ENCODE measurements around the gene SPTB.

SPTB gene

DNA sequence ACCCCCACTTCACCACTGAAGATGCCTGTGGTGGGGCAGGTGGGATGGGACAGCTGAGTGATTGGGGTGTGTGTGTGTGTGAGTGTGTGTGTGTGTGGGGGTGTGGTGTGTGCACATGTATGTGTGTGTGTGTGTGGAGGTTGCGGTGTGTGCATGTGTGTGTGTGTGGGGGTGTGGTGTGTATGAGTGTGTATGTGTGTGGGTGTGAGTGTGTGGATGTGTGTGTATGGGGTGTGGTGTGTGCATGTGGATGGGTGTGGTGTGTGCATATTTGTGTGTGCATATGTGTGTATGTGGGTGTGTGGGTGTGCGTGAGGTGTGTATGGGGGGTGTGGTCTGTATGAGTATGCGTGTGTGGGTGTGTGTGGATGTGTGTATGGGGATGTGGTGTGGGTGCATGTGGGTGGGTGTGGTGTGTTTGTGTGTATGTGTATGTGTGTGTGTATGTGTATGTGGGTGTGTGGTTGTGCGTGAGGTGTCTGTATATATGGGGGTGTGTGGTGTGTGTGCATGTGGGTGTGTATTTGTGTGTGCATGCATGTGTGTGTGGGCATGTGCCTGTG, 113.9 kb downstream of the SPTB start:
- DNase-seq (ENCODE audit: low read depth) = no peak

DNA sequence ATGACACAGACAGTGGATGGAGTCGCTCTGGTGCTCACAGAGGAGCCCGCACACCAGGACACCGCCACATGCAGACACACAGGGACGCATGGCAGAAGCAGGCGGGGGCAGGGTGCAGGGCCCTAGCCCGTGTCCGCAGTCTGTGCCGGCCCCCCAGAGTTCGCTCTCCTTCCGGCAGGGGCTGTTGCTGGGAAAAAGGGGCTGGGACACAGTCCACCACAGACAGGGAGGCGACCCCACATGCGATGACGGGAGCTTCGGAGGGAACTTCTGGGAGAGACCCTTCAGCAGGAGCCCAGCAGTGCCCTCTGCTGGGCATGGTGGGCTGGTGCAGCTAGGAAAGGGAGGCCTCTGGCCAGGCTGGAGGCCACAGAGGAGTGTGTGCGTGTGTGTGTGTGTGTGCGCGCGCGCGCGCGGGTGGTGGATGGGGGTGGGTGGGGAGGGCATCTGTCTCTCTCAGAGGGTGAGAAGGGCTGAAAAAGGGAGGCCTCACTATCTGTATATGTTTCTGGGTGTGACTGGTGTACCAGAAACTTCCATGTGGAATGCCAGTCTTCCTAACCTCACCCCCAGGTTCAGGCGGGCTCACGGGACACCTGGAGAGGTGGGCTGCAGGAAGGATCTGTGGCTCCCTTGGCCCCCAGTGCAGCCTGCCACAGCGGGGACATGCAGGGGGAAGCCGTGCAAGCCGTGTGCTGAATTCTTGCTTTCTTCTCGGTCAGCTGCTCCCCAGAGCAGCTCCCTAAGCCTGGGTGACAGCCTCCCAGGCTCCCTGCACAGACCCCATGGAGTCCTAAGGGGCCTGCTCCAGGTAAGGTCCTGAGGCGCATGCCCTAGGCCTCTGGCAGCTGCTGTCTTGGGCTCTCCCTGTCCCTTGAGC, 114.8 kb downstream of the SPTB start:
- DNase-seq (ENCODE audit: low read depth) = peak; percentile 29

DNA sequence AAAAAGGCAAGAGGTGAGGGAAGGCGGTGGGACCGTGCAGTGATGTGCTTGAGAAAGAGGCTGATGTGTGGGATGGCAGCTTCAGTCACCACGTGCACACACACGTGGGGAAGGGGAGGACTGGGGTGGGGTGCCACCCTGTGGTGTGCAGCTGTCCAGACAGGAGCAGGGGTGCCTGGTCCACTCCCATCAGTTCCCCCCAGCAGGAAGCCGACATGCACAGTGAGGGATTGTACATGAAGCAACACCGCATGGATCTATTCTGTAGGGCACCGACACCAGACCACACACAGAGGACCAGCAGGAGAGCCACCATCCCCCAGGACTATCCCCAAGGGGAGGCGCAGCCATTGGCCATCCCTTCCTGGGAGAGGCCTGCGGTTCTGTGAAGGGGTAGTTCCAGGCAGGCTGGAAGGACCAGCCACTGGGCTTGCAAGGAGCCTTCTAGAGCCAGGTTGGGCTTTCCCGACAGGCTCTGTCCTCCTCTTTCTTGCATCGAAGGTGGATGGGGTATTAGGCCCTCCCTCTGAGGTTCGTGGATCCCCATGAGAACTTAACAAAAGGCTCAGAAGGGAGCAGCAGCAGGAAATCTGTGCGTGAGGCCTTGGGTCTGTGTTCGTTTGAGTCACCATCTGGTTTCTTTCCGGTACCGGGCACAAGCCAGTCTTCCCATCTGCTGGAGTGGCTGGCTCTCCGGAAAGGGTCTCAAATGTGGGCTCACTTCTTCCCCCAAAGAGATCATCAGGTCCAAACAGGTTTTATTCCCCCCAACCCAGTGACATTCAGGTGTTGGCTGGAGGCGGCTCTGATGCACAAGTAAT, 115.7 kb downstream of the SPTB start:
- no peak for DNase-seq (ENCODE audit: low read depth)

DNA sequence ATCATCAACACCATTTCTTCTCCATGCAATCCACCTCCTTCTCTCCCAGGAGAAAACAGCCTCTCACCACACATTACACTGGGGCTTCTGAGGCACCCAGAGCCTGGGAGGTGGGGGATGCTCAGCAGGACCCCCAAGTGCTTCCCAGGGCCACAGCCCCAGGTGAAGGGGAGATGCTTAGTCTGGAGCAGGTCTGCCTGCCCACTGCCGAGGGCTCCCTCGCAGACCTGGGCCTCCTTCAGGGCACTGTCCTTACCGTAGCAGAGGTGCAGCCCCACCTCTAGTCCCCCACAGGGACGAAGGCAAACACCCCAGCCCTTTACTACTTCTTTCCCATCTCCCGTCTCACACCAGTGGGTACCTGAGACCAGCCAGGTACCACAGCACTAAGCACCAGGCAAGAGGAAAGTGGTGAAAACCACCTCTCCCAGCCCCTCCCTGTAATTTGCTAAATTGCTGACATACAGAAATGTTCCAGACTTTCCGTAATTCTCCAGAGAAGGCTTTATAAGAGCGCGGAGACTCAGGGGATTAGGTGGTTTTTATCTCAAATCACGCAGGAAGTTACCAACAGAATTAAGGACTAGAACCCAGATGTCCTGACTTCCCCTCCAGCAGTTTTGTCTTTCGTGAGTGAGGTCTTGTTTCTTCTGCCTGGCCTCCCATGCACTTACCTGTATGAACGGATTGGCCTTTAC, 116.5 kb downstream of the SPTB start:
- DNase-seq (ENCODE audit: low read depth) = no peak

DNA sequence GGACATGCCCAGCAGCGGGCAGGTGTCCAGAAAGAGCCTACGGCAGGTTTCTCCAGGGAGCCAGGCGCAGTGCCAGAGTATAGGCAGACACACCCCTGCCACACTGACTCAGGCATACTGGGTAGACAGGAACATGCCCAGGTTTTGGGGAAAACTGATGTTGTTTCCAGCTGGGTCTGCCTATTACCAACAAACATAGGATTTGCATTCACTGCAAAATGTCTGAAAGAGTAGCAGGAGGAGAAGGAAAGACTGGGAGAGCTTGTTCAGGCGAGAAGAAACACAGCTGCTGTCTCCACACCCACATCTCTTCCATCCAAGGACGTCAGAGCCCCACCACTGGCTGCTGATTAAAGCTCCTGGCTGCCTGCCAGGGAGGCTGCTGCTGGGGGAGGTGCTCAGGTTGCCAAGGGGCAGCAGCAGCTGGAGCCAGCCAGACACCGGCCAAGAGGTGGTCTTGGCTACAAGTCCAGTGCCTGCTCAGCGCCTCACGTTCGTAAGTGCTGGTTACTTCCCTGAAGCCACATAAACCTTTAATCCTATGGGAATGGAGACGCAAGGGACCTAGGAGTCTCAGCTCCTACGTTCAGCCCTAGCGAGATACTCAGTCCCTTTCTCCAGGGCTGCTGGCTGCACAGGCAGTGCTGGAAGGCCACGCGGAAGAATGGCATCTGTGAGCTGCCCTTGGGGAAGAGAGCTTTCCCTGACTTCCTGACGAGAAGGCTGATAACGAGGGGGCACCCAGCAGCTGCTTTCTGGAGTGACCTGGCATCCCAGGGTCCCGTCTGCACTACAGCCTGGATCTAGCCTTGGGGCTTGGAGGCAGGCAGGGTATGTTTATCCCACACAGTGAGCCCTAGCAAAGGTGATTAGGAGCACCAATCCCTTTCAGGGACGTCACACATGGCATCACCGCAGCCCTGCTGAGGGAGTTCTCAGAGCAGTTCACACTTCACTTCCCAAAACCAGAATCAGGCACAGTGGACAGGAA, 117.4 kb downstream of the SPTB start:
- DNase-seq (ENCODE audit: low read depth) = peak; percentile 11

DNA sequence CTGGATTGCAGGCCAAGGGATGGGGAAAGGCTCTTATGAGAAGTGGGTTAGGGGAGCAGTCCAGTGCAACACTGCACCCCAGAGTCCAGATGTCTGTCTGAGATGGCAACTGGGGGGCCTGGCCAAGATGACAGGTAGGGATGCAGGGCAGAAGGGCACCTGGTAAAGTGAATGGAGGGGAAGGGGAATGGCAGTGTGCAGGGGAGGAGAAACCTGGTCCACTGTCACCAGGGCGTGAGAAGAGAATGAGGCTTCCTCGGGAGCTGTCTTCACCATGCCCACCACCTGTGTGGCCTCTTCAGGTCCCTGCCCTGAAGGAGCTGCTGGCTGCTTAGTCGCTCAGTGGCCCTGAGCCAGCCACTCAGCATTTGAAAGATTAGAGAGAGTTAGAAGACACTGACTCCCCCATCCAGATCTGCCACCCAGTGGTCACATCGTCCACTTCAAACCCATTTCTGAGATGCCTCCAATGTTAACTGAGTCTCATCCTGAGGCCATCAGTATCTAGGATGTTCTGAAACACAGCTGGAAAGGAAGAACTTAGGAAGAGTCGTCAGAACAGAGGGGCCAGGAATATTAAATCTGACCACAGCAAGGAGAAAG, 118.2 kb downstream of the SPTB start:
- no peak for DNase-seq (ENCODE audit: low read depth)

DNA sequence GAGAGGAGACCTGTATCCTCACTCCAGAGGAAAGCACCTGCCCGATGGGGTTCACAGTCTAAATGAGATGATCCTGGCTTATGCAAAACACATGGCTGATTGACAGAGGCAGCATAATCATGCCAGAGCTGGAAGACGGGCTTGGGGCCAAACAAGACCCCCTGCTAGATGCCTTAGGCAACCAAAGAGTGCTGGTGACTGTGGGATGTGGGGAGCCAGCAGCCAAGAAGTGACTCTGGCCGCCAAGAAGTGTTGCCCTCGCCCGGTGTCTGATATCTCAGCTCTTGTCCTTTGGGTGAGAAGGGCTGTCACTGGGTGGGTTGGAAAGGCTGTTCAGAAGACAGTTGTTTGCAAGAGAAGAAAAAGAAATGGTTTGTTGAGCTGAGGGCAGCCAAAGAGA, 118.8 kb downstream of the SPTB start:
- DNase-seq (ENCODE audit: low read depth) = no peak

DNA sequence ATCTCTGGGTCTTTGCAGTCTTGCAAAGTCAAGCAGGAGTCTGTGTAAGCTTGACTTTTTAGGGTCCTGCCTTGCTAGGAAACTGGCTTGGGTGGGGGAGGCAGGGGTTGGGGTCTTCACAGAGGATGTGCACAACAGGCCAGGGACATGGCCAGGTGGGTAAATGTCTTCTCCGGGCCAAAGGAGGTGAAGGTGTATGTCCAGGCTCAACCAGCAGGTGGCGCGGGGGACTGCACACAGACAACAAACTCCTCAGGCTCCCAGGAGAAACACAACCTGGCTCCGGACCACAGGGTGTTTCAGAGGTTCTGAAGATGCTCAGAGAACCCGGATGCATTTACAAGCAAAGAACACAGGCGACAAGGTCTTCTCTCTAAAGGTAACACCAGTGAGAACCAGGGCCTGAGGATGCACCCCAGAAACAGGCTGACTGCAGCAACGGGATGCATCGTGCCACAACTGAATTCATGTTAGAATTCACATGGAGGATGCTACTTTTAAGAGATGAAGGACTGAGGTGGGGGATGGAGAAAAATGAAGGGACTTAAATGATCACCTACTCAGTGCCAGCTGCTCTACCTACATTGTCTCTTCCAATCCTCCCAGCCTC, 119.5 kb downstream of the SPTB start:
- DNase-seq (ENCODE audit: low read depth) = peak; percentile 17

DNA sequence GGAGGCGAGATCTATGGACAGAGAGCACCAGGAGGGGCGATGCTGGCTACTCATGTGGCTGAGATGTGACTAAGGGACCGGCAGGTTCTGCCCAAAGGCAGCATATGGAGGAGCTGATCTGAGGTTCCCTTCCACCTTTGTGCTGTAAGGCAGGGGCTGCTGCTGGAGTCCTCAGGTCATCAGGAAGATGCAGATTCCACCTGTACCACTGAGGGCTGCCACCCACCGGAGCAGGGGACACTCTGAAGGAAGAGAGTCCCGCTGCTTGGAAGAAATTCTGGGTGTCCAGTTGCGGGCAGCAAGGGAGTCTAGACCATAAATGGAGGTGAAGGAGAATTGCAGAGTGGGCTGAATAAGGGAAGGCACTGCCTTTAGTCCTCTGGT, 120.2 kb downstream of the SPTB start:
- no peak for DNase-seq (ENCODE audit: low read depth)

DNA sequence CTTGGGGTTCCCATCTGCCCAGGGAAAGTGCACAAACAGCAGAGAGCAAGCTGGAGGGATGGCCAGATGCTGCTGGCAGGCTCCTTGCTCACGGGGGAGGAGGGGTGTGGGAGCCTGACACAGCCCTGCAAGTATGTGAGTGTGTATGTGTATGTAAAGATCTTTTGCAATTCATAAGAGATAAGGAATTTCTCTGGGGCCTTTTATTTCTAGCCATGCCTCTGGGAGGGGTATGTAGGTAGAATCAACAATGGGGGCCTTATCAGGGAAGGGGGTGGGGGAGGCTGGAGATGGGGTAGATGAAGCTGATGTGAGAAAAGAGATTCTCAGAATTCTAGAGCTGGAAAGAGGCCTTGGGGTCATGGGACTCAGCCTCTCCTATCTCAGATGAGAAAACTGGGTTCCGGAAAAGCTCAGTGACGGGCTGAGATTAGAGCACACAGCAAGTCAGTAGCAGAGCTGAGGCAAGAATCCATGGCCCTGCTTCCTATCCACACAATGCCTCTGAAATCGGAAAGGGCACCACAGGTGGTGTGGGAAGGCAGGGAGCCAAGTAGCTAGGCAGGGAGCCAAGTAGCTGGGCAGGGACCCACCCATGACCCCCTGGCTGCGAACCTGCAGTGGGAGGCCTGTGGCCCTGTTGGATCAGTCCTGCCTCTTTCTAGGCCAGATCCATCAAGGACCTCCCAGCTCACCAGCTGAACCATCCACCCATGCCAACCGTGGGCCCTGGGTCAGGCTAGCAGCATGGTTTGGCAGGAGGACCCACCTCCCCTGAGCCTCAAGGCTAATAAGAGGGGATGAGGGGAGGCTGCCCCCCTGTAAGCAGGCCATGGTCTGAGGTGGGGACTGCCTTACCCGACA, 120.8 kb downstream of the SPTB start:
- no peak for DNase-seq (ENCODE audit: low read depth)

DNA sequence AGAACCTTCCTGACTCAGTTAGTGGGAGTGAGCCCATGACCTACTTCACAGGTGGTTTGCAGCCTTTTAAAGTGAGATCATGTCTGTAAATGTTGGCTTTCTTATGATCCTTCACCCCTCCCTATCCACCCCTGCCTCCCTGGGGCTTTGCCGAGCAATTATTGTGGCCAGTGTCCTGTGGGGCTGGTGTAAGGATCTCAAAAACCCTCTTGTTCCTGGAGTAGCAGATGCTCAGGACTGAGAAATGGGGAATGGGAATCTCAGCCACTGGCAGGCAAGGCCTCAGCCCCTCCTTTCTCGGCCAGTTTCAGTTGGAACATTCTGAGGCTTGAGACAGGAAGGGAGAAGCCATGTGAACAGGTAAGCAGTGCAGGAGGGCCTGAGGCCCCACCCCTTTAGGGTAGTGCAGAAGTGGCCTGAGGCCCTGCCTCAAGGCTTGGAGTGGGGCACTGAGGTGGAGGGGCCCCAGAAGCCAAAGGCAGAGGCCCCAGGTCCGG, 121.6 kb downstream of the SPTB start:
- DNase-seq (ENCODE audit: low read depth) = no peak

DNA sequence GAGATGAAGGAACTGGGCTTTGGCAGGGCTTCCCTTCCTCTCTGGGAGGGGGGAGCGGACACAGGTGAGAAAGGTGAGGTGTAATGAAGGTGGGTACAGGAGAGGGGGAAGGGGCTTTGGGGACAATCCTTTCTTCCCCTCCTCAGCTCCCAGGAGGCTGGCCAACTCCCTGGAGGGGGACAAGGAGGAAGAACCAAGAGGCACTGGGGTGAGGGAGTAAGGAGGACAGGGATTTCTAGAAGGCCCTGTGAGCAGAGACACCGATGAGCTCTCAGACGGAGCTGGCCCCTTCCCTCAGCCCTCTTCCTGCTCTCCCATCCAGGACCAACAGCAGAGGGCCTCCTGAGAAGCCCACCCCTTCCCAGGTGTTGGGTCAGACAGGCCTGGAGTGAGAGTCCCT, 122.1 kb downstream of the SPTB start:
- DNase-seq (ENCODE audit: low read depth) = no peak

DNA sequence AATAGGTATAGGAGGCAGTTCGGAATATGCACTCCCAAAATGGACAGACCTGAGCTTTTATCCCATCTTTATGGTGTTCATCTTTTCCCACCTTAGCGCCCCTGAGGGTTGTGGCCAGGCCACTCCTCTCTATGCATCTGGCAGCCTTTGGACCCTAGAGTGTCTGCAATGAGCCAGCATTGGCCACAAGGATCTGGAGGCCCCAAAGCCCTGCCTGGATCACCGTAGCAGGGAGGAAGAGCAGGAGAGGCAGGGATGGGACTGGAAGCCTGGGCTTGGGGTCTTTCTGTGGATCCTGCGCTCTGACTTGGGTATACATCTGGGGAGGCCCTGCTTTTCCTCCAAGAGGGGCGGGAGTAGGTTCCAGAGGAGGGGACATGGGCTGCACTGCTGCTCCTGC, 123.0 kb downstream of the SPTB start:
- no peak for DNase-seq (ENCODE audit: low read depth)

DNA sequence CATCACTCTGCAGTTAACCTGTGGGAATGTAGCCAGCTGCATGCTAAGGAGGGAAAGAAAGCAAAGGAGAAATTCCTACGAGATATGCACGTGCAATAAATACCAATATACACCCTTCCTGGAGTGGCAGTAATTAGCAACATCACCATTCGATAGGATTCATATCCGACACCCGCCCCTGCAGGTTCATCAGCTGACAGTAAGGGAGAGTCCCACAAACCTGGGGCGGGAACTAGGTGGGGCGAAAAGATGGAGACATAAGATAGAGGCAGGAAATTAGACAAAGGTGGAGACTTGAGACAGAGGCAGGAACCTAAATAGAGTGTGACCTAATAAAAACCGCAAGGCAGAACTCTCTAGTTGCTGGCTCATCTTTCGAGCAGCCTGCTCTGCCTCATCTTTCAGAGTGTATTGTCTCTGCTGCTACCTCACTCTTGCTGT, 123.9 kb downstream of the SPTB start:
- DNase-seq (ENCODE audit: low read depth) = peak; percentile 40

DNA sequence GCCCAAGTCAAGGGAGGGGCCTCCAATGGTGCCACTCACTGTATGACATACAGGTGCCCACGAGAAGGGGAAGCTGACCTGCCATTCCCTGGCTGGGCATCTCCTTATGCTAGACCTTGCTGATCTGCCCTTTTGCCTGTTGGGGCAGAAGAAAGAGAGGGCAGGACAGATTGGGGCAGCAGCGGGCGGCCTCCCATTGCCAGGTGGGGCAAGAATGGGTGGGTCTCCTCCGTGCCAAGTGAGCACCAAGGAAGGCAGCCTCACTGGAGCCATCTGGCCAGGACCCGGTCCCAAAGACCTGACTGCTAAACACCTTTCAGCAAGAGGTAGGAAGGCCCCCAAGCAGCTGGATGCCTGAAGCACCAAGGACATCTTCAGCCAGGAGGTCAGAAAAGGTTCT, 125.0 kb downstream of the SPTB start:
- no peak for DNase-seq (ENCODE audit: low read depth)

DNA sequence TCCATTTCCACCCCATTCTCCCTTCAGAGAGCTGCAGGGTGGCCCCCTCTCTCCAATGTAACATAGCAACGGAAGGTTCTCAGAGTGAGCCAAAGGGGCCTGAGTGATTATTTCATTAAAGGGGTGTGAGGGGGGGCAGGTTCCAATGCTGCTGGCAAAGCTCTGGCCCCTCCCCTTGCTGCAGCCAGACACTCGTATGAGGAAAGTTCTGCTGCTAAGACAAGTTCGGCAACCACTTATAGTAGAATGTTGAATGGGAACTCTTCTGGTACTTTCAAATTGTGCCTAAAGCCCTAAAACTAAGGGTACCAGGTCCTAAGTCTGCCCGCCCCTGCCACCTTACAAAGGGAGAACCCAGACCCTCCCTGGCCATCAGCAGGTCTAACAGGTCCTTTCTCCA, 125.7 kb downstream of the SPTB start:
- no peak for DNase-seq (ENCODE audit: low read depth)

DNA sequence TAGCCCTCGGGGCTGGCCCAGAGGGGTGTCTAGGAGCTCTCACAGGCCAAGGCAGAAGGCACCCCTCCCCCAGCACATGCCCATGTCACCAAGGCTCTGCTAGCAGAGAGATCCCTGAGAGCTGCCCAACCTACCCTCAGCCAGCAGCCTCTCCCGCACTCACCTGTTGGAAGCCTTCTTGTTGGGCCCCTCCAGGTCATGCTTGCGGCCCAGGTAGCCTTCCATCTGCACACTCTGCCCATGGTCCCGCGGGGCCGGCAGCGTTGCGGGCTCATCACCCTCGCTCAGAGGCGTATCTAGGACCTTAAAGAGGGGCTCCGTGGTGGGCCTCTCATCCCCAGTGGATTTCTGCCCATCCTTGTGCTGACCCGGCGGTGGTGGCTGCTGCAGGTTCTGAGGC, 126.3 kb downstream of the SPTB start:
- no peak for DNase-seq (ENCODE audit: low read depth)

DNA sequence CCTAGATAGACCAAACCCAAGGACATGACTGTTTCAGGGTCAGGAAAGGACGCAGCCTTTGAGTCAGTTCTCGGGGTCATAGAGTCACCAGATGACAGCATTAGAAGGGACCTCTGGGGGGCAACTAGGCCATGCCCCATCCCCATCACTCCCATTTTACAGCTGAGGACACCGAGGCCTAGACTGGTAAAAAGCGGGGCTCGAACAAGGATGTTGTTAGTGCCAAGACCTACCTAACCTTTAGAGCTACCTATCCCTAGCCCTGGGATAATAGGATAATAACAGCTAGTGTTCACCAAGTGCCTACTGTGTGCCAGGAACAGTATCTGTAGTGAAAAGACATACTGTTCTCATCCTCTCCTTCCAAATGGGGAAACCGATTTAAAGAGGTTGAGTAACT, 126.8 kb downstream of the SPTB start:
- DNase-seq (ENCODE audit: low read depth) = no peak

Measured in stimulated activated CD8-positive, alpha-beta memory T cell treated with anti-CD3 and anti-CD28 coated beads, Interleukin-12 subunit alpha, Interleukin-12 subunit beta, amount 100 ng/mL, for 1 hour (primary cell).